ENCODE data around the gene HDAC5.

Gene HDAC5

GRCh38 chr17:44030482-44030881, 93.0 kb downstream of the HDAC5 start:
- DNase-seq (ENCODE audit: low read depth in 3 of 3): no peak

DNA sequence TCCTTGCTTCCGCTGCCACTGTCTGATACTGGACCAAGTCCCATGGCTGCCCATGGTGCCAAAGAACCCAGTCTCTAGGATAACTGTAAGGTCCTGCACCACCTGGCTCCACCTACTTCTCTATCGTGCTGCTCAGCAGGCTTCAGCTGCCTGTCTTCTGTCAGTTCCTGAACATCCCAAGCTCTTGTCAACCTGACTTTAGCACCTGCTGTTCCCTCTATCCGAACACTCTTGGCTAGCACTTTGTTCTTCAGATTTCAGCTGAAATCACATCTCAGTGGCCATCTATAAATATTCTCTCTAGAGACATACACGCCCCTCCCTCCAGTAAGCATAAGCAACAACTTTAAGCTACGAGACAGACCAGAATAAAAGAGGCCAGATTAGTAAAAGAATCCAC, 93.7 kb downstream of the HDAC5 start:
- DNase-seq (ENCODE audit: low read depth in 3 of 3): no peak

Measured in stimulated activated CD4-positive, alpha-beta T cell treated with anti-CD3 and anti-CD28 coated beads, TNF-alpha, amount 100 ng/mL, for 24 hours (primary cell).